ENCODE results near the gene KCNMB1.

DNA sequence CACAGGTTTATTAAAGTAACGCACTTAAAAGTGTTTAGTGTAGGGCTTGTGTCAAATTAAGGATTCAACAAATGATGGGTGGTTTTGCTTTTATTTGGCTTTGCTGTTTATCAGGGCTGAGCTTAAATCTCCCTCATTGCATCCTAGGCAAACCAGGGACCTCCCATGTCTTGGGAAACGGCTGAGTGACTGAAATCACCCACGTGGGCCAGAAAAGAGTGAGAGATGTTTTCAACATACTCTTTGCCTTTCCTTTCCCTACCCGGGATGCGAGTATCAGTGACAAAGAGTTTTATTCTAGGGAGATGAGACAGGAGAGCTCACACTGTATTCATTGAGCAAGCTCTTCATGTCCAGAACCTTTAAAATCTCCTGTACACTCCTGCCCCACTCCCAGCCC is 23.3 kb downstream of the KCNMB1 start:
- TF ChIP-seq, protein P1, sequence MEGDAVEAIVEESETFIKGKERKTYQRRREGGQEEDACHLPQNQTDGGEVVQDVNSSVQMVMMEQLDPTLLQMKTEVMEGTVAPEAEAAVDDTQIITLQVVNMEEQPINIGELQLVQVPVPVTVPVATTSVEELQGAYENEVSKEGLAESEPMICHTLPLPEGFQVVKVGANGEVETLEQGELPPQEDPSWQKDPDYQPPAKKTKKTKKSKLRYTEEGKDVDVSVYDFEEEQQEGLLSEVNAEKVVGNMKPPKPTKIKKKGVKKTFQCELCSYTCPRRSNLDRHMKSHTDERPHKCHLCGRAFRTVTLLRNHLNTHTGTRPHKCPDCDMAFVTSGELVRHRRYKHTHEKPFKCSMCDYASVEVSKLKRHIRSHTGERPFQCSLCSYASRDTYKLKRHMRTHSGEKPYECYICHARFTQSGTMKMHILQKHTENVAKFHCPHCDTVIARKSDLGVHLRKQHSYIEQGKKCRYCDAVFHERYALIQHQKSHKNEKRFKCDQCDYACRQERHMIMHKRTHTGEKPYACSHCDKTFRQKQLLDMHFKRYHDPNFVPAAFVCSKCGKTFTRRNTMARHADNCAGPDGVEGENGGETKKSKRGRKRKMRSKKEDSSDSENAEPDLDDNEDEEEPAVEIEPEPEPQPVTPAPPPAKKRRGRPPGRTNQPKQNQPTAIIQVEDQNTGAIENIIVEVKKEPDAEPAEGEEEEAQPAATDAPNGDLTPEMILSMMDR (conservative IDR thresholded peaks at IDR 0.05; ENCODE audit: low read length), result no peak
- no peak for TF ChIP-seq EZH2phosphoT487 (IDR thresholded peaks at IDR 0.05; ENCODE audit: borderline replicate concordance)

Measured in Loucy (cell line).